GM12873 (cell line): ENCODE measurements around the gene C2CD2.

Experiments
- CTCF ChIP-seq: IDR thresholded peaks from 2 replicates; pipeline ENCODE4 v1.5.1; 2012; ENCODE audit warnings: low read depth, mild to moderate bottlenecking, moderate library complexity, low read length, control low read depth; ENCODE audit not compliant: insufficient read depth; ENCODE audit errors: missing control alignments

The C2CD2 gene

DNA sequence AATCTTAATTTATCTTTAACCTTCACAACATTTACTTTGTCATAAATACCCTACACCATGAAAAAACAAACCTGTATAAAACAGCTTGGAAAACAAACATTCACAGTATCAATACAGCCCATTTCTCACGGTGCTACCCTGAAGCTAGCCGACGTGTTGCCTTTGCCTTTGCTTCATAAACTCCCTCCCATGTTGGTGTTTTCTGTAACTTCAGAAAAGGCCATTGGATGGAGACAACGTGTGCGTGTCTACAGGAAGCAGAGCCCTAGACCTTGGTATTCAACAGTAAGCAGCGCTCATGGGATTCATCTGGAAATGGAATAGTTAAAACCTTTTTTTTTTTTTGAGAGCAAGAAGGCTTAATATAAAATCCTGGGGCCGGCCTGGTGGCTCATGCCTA is 67.5 kb downstream of the C2CD2 start:
- TF ChIP-seq CTCF: no peak

- no peak for TF ChIP-seq CTCF
Observed at GRCh38 chr21:41885341-41886024, 68.3 kb downstream of the C2CD2 start.

- TF ChIP-seq CTCF: no peak
Observed at GRCh38 chr21:41884501-41885030, 69.3 kb downstream of the C2CD2 start.

- no peak for TF ChIP-seq CTCF
Observed at GRCh38 chr21:41883582-41883981, 70.2 kb downstream of the C2CD2 start.

DNA sequence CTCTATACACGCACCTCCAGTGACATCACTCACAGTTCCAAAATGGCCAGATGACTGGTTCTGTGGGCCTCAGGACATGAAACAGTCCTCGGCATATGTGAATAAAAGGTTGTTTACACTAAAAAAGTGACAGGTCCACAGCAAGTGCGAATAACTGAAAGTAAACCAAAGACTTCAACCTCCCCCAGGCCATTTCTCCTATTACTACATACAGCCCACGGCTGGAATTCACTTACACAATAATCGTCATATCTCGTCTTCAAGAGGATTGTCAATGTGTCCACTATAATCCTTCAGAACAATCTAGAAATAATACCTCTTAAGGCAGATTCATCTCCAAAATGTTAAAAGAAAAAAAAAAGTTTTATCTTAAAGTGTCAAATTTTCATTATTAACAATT is 72.8 kb downstream of the C2CD2 start:
- TF ChIP-seq CTCF: no peak

DNA sequence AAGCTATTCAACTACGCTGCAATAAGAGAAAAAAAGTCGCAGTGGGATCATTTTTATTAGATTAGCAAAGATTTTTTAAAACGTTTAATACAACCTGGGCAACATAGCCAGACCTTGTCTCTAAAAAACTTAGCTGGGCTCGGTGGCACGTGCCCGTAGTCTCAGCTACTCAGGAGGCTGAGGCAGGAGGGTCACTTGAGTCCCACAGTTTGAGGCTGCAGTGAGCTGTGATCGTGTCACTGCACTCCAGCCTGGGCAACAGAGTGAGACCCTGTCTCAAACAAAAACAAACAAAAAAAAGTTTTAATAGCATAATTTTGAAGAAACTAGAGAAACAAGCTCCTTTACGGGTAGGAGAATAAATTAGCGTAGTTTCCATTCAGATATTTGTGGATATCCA is 73.7 kb downstream of the C2CD2 start:
- TF ChIP-seq CTCF: no peak

GRCh38 chr21:41879190-41879998 is 74.4 kb downstream of the C2CD2 start, which contains the start of gene PRDM15:
Gene PRDM15 (minus strand): TSS chr21:41879344. CDS start chr21:41860363, 18,981 bp downstream.
- no peak for TF ChIP-seq CTCF
